NCI-H128 (cell line): Measurements from ENCODE around the gene ZKSCAN3.
"Not testable (repeated sequence)": the region's sequence is repeated elsewhere in the genome, so short reads cannot be mapped to it uniquely, and the experiment has no call there.

Source experiments
- DNase-seq: peaks from one replicate; lab custom pipeline; 2025; ENCODE audit not compliant: unreplicated experiment; lab: John Stamatoyannopoulos, UW

The ZKSCAN3 gene

GRCh38 chr6:28371706-28372451 is 22.1 kb downstream of the ZKSCAN3 start:
- DNase-seq = no peak

GRCh38 chr6:28373925-28374324 is 24.2 kb downstream of the ZKSCAN3 start:
- no peak for DNase-seq

GRCh38 chr6:28377879-28378278 is 28.1 kb downstream of the ZKSCAN3 start:
- no peak for DNase-seq

- no peak for DNase-seq
Measured at GRCh38 chr6:28378644-28379043, 28.9 kb downstream of the ZKSCAN3 start.

GRCh38 chr6:28380381-28380780 is 30.6 kb downstream of the ZKSCAN3 start:
- DNase-seq = no peak

GRCh38 chr6:28383235-28384142 is 33.7 kb downstream of the ZKSCAN3 start:
- no peak for DNase-seq

- no peak for DNase-seq
Measured at GRCh38 chr6:28384143-28384533, 34.4 kb downstream of the ZKSCAN3 start.

- DNase-seq = no peak
Measured at GRCh38 chr6:28390688-28391087, 40.9 kb downstream of the ZKSCAN3 start.

- no peak for DNase-seq
Measured at GRCh38 chr6:28393912-28394662, 44.3 kb downstream of the ZKSCAN3 start.

- no peak for DNase-seq
Measured at GRCh38 chr6:28395918-28396317, 46.2 kb downstream of the ZKSCAN3 start.

GRCh38 chr6:28399350-28400121 is 49.8 kb downstream of the ZKSCAN3 start, which contains the start of gene ZSCAN12:
Gene ZSCAN12, minus strand, starts transcription at chr6:28399747. Its CDS starts 1,342 bp downstream, at chr6:28398405.
- peak; percentile 56 for DNase-seq

- no peak for DNase-seq
Measured at GRCh38 chr6:28400122-28400451, 50.3 kb downstream of the ZKSCAN3 start.

- DNase-seq = no peak
Measured at GRCh38 chr6:28401172-28401571, 51.4 kb downstream of the ZKSCAN3 start.

GRCh38 chr6:28402197-28402596 is 52.5 kb downstream of the ZKSCAN3 start:
- DNase-seq = no peak

GRCh38 chr6:28403923-28404322 is 54.2 kb downstream of the ZKSCAN3 start:
- not testable (repeated sequence) for DNase-seq

GRCh38 chr6:28407401-28407800 is 57.7 kb downstream of the ZKSCAN3 start:
- DNase-seq = no peak

- DNase-seq = no peak
Measured at GRCh38 chr6:28408076-28408802, 58.5 kb downstream of the ZKSCAN3 start.

- DNase-seq = no peak
Measured at GRCh38 chr6:28410767-28411166, 61.0 kb downstream of the ZKSCAN3 start.

- DNase-seq = no peak
Measured at GRCh38 chr6:28413681-28414080, 63.9 kb downstream of the ZKSCAN3 start.
